GM10266 (cell line): ENCODE results near the gene IFNLR1.

Experiments
- DNase-seq: peaks from one replicate; pipeline ENCODE4 v3.0.0; 2012; ENCODE audit errors: extremely low spot score
- TF ChIP-seq, protein P1 (sequence below): IDR thresholded peaks from 2 replicates; pipeline ENCODE4 v1.5.1; 2012; ENCODE audit warnings: mild to moderate bottlenecking, low read depth; ENCODE audit not compliant: control insufficient read depth, insufficient read depth; ENCODE audit errors: missing control alignments

IFNLR1 gene

DNA sequence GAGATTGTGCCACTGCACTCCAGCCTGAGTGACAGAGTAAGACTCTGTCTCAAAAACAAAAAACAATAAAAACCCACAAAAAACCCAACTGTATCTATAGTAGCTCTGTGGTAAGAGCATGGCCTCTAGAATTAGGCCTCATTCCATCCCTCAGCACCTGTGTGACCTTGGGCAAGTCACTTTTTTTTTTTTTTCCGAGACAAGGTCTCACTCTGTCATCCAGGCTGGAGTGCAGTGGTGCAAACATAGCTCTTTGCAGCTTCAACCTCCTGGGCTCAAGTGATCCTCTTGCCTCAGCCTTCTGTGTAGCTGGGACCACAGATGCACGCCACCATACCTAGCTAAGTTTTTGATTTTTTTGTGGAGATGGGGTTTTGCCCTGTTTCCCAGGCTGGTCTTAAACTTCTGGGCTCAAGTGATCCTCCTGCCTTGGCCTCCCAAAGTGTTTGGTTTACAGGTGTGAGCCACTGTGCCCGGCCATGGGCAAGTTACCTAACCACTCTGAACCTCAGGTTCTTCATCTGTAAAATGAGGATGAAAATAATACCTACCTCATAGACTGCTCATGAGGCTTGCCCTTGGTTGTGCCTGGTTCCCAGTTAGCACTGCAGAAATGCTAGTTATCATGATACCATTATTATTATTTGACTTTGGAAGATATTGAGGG, 59.8 kb downstream of the IFNLR1 start:
- TF ChIP-seq, protein P1, sequence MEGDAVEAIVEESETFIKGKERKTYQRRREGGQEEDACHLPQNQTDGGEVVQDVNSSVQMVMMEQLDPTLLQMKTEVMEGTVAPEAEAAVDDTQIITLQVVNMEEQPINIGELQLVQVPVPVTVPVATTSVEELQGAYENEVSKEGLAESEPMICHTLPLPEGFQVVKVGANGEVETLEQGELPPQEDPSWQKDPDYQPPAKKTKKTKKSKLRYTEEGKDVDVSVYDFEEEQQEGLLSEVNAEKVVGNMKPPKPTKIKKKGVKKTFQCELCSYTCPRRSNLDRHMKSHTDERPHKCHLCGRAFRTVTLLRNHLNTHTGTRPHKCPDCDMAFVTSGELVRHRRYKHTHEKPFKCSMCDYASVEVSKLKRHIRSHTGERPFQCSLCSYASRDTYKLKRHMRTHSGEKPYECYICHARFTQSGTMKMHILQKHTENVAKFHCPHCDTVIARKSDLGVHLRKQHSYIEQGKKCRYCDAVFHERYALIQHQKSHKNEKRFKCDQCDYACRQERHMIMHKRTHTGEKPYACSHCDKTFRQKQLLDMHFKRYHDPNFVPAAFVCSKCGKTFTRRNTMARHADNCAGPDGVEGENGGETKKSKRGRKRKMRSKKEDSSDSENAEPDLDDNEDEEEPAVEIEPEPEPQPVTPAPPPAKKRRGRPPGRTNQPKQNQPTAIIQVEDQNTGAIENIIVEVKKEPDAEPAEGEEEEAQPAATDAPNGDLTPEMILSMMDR = no peak
- no peak for DNase-seq

DNA sequence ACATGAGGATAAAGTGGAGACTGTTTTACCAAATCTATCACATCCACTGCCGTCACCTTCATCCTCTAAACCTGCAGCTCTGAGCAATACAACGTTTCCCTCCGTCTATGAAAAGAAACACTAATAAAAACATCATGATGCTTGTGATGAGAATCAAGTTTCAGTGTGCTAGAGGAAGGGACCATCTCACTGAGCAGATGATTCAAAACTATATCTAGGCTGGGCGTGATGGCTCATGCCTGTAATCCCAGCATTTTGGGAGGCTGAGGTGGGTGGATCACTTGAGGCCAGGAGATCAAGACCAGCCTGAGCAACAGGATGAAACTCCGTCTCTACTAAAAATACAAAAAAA, 60.4 kb downstream of the IFNLR1 start:
- TF ChIP-seq, protein P1 = no peak
- DNase-seq = no peak

DNA sequence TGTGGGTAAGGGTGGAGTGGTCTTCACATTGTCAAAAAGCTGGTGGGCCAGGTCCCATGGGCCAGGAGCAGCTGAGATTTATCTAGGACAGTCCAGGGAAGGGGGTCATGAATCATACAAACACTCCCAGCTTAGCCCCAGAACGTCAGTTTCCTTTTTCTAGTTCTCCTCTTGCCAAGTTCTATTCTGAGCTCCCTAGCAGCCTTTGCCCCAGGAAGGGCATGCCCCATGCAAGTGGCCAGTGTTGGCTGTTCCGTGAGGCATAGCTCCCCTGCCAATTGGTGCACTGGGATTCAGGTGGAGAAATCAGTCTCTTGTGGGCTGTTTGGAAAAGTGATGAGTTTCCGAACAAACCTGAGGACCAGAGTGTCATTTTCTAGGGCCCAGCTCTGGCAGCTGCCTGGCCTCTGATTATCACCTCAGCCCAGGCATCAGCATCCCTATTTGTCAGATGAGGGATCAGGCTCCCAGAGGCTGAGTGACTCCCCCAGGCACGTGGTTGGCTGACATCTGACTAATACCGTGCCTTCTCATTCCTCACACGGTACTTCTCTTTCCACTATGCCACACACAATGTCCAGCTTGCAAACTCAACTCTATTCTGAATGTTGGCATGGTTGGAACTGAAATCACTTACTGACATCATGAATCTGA, 60.9 kb downstream of the IFNLR1 start:
- DNase-seq = no peak
- TF ChIP-seq, protein P1 = no peak

DNA sequence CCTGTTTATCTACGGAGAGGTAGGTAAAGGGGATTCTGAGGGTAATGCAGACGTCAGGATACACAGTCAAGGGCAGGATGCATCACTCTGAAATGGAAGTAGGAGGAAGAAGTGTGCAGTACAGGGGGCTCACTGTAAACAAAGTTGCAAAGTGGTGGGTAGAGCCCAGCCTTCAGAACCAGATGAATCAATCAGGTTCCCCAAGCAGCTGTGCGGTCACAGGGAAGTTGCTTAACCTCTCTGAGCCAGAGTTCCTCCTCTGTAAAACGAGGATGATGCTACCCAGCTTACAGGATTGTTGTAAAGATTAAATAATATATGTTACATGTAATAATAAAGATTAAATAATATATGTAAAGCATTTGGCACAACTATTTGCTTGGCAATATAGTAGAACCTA, 61.6 kb downstream of the IFNLR1 start:
- TF ChIP-seq, protein P1 = no peak
- DNase-seq = no peak

DNA sequence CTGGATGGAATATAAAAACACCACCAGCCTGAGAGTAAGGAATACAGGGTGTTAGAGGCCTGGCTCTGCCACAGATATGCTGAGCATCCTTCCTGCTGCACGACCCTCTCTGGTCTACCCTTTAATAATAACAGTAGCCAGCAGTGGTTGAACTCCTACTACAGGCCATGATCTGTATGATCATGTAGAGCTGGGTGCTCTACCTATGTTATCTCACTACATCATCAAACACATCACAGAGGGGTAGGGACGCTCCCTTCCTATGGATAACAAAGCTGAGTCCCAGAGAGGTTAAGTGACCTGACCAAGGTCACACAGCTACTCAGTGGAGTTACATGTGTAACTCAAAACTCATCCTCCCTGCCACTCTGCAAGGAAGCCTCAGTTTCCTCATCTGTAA, 62.1 kb downstream of the IFNLR1 start:
- no peak for DNase-seq
- TF ChIP-seq, protein P1 = no peak

DNA sequence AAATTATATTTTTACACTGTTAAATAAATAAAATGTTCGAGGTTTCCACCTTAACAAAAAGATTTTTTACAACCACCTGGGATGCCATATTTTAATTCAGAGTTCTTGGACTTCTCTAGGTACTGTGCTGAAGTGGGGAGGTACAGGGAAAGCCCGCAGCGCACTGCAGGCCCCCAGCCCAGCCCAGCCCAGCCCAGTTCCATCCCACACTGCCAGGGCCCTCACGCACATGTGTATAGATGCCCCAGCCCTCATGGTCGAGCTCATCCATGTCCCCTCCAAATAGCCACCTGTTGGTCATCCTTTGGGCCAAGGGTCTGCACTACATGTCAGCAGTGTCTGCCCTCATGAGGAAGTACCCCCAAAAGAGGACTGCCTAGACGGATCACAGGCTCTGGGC, 63.5 kb downstream of the IFNLR1 start:
- TF ChIP-seq, protein P1 = no peak
- no peak for DNase-seq

DNA sequence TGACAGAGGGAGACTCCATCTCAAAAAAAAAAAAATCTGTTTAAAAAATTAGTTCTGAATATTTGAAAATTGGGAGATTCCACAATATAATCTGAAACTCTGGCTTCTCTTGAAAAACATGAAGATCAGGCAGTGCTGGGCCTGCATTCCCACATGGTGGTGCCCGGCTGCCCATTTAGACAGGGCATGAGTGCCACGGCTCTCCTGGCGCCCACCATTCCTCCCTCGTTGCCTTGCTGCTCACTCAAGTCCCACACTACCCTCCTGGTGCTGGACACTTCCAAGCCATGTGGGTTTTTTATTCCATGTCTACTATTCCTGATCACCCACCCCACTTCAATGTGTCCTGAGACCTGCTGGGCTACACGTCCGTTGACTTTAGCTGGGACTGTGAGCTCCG, 64.3 kb downstream of the IFNLR1 start:
- DNase-seq = no peak
- TF ChIP-seq, protein P1 = no peak
